ENCODE measurements around the gene ANKS1B.

The ANKS1B gene

DNA sequence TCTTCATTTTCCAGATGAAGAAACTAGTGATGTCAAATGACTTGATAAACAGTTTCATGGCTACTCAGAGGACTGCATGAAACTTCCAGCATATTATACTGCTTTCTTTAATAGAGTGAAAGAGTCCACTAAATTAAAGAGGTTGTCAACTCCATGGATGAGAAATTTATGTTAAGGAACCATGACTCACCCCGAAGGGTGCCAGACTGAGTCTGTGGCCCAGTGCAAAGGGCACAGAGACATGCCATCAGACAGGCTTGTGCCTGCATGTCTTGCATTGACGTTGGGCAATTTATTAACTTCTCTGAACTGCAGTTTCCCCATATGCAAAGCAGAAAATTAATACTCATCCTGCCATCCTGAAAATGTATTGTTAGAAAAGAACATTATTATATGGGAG lies 957.3 kb downstream of the ANKS1B start:
- TF ChIP-seq, protein P1, sequence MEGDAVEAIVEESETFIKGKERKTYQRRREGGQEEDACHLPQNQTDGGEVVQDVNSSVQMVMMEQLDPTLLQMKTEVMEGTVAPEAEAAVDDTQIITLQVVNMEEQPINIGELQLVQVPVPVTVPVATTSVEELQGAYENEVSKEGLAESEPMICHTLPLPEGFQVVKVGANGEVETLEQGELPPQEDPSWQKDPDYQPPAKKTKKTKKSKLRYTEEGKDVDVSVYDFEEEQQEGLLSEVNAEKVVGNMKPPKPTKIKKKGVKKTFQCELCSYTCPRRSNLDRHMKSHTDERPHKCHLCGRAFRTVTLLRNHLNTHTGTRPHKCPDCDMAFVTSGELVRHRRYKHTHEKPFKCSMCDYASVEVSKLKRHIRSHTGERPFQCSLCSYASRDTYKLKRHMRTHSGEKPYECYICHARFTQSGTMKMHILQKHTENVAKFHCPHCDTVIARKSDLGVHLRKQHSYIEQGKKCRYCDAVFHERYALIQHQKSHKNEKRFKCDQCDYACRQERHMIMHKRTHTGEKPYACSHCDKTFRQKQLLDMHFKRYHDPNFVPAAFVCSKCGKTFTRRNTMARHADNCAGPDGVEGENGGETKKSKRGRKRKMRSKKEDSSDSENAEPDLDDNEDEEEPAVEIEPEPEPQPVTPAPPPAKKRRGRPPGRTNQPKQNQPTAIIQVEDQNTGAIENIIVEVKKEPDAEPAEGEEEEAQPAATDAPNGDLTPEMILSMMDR (IDR thresholded peaks at IDR 0.05; ENCODE audit: control insufficient read depth, extremely low read depth, insufficient read depth), result no peak
- no peak for DNase-seq (ENCODE audit: low read depth)
- H3K4me3 ChIP-seq (ENCODE audit: low read depth, low read length), result no peak overlapping the region

DNA sequence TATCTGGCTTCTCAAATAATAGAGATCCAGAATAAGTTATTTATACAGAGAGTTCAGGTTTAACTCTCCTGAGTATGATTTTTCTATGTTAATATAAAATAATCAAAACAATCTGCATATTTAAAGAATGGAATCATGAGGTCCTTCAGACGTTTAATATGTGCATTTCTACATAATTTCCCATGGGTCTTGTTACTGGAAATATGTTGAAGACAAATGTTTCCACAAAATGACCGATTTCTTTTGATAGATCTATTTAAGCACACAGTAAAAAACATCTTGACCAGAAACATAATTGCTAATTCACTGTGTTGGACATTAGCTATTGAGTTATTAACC lies 957.7 kb downstream of the ANKS1B start:
- H3K4me3 ChIP-seq (ENCODE audit: low read depth, low read length), result no peak overlapping the region
- no peak for DNase-seq (ENCODE audit: low read depth)
- TF ChIP-seq, protein P1 (IDR thresholded peaks at IDR 0.05; ENCODE audit: control insufficient read depth, extremely low read depth, insufficient read depth), result no peak

DNA sequence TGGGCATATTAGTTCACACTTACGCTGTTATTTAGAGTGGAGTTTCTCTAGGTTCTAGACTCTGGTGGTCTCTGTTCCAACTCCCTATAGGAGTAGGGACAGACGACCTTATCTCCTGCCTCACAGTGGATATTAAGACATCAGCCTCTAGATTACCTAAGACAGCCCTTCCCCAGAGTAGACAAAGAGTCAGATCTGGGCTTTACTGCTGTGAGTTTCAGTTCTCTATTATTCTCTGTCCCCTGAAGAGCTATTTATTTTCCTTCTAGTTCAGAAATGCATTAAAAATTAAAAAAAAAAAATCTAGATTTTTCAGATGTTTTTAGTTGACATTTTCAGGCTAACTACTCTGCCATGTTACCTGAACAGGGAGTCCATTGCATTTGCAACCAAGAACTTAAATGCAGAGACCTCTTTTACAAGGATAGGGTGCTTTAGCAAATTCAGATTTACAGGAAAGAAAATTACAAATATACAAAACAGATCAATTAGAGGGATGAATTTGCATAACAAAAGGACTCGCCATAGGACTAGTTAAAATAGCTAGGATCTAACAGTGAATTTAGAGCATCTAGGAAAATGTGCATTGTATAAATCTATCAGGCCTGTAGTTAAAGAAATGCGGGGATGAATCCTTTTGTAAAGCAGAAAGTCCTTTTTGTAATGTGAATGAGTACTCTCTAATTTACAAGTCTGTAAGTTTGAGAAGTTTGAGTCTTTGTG lies 958.2 kb downstream of the ANKS1B start:
- TF ChIP-seq, protein P1 (IDR thresholded peaks at IDR 0.05; ENCODE audit: control insufficient read depth, extremely low read depth, insufficient read depth), result no peak
- H3K4me3 ChIP-seq (ENCODE audit: low read depth, low read length), result no peak overlapping the region
- DNase-seq (ENCODE audit: low read depth), result no peak

DNA sequence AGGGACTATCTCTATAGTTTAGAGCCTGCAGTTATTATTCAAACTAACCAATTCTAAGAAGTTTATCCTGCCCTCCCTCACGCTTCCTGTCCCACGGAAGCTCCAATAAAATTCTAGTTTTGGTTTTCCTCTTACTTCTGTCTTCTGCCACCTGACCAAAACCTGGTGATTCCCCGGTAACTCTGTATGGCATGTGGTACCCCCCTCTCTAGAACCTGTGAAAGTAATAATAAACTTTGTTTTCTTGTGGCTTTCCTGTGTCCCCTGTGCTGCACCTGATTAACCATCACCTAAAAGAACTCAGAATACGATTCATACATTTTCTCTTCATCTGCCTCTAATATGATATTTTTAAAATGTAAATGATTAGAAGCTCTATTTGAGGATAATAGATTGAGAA lies 959.9 kb downstream of the ANKS1B start:
- TF ChIP-seq, protein P1 (IDR thresholded peaks at IDR 0.05; ENCODE audit: control insufficient read depth, extremely low read depth, insufficient read depth), result no peak
- DNase-seq (ENCODE audit: low read depth), result no peak
- no peak overlapping the region for H3K4me3 ChIP-seq (ENCODE audit: low read depth, low read length)

DNA sequence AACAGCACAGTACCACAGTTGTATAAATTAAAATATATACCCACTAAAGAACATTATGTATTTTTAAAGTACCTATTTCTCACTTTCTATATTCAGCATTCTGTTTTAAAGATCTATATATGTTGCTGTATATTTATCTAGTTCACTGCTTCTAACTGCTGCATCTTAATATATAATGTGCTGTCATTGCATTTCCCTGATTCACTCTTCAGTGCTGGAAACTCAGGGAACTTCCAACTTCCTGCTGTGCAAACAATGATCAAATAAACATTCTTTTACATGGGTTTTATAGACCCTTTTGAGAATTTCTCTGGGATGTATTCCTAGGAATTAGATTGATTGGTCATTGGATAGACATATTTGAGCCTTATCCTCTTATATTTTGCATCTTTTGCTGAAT lies 960.5 kb downstream of the ANKS1B start:
- TF ChIP-seq, protein P1 (IDR thresholded peaks at IDR 0.05; ENCODE audit: control insufficient read depth, extremely low read depth, insufficient read depth), result no peak
- no peak for DNase-seq (ENCODE audit: low read depth)
- no peak overlapping the region for H3K4me3 ChIP-seq (ENCODE audit: low read depth, low read length)

DNA sequence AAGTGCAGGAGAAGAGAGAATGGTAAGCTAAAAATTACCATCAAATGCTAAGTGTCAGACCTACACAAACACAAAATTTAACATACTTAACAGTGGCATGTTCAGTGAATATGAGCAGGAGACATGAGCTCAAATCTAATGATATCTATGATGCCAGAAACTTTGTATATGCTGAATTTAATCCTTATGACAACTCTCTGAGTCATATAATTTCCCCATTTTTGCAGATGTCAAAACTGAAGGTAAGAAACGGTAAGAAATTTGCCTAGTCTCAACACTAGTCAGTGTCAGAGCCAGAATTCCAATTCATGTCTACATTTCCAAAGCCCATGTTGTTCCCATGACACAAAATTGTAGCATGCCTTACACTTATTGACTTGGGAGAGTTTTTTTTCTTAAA lies 963.9 kb downstream of the ANKS1B start:
- H3K4me3 ChIP-seq (ENCODE audit: low read depth, low read length), result no peak overlapping the region
- no peak for DNase-seq (ENCODE audit: low read depth)
- TF ChIP-seq, protein P1 (IDR thresholded peaks at IDR 0.05; ENCODE audit: control insufficient read depth, extremely low read depth, insufficient read depth), result no peak

DNA sequence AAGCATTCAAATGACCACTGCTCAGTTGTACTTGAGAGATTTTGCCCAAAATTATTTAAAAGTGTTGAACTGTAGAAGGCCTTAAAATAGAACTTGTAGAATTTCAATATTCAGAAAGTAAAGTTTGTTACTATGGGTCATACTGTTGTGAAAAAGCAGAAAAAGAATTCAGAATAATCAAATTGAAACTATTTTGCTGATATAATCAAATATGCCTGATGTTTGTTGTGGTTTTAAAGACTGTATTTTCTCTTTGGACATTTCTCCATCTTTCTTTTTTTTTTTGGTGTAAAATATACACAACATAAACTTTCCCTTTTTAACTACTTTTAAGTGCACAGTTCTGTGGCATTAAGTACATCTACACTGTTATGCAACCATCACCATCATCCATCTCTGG lies 964.9 kb downstream of the ANKS1B start:
- H3K4me3 ChIP-seq (ENCODE audit: low read depth, low read length), result no peak overlapping the region
- DNase-seq (ENCODE audit: low read depth), result no peak
- TF ChIP-seq, protein P1 (IDR thresholded peaks at IDR 0.05; ENCODE audit: control insufficient read depth, extremely low read depth, insufficient read depth), result no peak
